Stimulated activated naive CD4-positive, alpha-beta T cell (primary cell): ENCODE results near the gene PRKCA.
"Not testable (repeated sequence)": the region's sequence is repeated elsewhere in the genome, so short reads cannot be mapped to it uniquely, and the experiment has no call there.

Experiments
- DNase-seq, 6 experiments: peaks; one replicate each; lab custom pipeline; 2025; lab: John Stamatoyannopoulos, UW

Gene PRKCA

DNA sequence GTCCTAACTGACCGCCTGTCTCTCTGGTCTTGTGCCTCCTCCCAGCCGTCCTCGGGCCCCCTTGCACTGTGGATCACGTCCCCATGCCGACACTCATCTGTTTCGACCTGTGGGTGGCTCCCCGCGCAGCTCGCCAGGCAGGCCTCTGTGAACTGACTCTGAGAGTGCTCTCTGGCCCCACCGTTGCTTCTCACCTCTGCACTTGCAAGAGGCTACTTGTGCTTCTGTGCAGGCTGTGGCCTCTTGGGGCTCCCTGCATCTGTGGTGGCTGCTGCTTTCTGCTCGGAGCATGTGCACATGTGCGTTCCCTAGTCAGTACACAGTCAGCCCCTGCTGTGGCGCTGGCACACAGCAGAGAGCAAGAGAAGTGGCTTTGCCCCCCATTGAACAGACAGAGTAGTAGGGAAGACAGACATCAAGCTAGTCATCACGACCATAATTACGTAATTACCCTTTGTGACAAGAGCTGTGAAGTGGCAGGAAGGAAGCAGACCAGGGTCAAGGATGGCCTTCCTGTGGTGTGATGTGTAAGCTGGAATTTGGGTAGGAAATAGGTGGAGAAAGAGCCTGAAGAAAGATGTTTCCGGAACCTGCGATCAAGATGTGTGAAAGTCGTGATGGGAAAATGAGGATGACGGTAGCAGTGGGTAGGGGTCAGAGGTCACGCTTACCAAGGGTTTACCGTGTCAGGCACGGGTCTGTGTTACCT, 276.5 kb downstream of the PRKCA start:
- DNase-seq: no peak

- DNase-seq: no peak
Observed at GRCh38 chr17:66579556-66579955, 277.1 kb downstream of the PRKCA start.

GRCh38 chr17:66580184-66580955, 278.0 kb downstream of the PRKCA start:
- no peak for DNase-seq

DNA sequence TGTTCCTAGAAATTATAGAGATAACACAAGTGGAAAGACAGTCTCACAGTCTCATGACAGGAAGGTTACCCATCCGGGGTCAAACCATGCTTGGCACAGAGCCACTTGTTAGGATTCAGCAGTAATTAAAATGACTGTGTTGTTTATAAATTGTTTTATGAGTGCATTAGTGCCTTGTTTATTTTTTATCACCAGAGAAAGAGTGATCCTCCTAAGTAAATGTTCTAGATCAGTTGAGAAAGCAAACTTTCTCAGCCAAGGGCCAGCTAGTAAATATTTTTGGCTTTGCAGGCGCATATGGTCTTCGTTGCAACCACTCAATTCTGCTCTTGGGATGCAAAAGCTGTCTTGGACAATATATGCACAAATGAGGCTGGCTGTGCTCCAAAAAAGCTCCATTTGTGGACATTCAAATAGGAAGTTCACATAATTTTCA, 278.6 kb downstream of the PRKCA start:
- no peak for DNase-seq

DNA sequence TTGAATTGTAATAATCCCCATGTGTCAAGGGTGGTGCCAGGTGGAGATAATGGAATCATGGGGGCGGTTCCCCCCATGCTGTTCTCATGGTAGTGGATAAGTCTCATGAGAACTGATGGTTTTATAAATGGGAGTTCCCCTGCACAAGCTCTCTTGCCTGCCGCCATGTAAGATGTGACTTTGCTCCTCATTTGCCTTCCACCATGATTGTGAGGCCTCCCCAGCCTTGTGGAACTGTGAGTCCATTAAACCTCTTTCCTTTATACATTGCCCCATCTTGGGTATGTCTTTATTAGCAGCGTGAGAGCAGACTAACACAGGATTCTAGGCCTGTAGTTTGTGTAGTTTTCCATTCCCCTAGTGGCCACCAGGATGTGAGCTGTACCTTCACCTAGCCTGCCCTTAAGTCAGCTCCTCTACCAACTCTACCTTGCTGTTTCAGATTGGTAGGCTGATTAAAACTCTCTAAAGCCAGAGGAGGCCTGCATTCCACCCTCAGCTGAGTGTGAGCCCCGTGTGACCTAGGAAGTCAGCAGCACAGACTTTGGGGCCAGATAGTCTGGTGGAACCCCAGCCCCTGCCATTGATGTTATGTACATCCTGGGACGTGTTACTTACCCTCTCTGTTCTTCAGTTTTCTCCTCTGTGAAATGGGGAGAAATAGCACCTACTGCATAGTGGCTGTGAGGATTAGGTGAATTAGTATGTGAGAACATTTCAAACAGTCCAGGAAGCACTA, 280.1 kb downstream of the PRKCA start:
- DNase-seq: no peak

DNA sequence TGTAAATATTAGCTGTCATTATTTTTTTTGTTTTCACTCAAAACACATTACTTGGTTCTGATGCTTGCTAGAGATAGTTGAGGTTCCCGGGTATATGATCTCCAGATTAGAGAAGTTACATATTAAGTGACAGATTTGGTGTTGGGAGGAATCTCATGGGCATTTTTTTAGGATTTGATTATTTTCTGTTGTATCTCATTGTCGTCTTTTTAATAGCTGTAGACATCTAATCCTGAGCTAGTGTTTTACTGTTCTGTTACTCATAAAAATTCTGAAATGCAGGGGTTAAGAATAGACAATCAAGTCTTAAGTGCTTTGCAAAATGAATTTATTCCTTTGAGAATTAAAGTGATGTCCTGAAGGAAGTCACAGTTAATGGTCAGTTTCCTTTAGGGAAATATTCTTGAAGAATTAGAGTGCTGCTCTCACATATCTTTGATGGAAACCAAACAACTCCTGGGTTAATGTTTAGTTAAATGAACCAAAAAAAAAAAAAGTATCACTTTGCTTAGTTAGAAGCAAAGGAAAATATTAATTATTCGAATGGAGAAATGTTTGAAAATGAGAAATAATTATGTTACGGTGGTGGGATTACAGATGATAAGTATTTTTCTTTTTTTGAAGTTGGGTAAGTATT, 280.8 kb downstream of the PRKCA start:
- no peak for DNase-seq

DNA sequence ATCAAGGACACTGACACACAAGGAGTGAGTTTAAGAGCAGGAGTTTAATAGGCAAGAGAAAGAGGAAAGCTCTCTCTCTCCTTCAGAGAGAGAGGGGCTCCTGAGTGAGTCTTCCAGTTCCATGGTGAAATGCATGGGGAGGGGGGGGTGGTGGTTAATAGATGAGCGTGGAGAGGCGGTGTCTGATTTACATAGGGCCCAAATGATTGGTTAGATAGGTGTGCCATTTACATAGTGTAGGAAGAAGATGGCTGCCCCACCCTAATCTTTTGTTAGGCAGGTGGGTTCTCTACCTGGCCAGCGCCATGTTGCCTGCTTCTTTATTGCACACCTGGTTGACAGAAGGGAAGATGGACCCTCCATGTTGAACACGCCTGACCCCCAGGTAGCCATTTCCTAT, 282.5 kb downstream of the PRKCA start:
- no peak for DNase-seq

DNA sequence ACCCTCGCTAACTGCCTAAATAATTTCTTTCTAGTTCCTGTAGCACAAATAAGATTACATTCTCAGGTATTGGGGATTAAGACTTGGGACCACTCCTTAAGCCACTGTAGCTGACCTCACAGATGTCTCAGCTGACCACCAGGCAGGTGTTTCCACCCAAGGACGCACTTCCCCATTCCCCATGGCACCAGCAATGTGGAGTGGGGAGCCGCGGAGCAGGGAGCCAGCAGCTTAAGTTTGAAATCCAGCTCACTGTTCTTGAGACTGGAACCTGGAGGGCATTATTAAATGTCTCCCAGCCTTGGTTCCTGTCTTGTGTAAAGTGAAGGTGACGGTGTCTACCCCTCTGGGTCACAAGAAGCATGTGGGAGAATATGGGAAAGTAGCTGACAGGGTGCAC, 283.1 kb downstream of the PRKCA start:
- no peak for DNase-seq

- no peak for DNase-seq
Observed at GRCh38 chr17:66589892-66590291, 287.5 kb downstream of the PRKCA start.

GRCh38 chr17:66593116-66593515, 290.7 kb downstream of the PRKCA start:
- DNase-seq: no peak

GRCh38 chr17:66595893-66596292, 293.5 kb downstream of the PRKCA start:
- DNase-seq: no peak

DNA sequence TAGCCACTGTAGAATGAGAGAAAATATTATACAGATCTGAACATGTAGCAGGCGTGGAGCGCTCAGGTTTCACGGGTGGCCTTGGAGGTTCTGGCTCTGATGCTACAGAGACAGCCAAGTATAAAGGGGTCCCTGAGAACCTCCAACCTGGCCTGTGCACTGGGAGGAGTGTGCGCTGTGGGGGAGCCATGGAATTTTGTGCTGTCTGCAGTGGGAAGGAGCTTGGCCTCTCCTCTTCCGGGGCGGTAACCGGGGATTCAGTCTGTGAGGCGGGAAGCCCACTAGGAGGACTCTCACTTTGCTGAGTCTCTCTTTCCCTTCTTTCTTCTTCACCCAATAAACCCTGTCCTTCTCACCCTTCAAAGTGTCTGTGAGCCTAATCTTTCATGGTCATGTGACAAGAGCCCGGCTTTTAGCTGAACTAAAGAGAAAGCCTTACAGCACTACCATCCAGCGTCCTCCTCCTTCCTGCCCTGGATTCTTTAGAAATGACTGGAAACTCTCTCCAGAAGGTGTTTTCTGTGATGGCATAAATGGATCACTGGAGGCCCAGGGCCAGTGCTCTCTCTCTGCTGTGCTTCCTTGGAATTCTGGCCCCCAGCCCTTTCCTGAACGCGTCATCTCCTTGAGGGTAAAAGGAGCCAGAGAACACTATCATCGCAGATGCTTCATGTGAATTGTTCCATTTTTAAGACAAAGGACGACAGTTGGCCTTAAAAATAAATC, 300.4 kb downstream of the PRKCA start:
- DNase-seq: no peak

DNA sequence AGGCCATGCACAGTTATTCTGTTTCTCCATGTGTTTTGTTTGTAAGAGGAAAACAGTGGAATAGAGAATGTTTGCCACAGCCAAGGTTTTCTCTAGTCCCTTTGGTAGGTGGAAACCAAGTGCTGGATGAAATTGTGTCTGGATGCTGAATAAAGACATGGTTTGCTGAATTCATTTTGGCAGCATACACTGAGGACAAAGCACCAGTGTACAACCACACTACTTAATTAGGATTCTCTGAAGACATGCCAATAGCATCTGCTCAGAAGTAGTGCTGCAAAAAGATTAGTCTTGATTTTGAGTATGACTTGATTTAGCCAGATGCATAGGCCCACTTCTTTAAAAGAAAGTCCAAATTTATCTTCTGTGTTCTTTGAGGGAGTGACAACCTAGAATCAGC, 302.0 kb downstream of the PRKCA start:
- DNase-seq: no peak

DNA sequence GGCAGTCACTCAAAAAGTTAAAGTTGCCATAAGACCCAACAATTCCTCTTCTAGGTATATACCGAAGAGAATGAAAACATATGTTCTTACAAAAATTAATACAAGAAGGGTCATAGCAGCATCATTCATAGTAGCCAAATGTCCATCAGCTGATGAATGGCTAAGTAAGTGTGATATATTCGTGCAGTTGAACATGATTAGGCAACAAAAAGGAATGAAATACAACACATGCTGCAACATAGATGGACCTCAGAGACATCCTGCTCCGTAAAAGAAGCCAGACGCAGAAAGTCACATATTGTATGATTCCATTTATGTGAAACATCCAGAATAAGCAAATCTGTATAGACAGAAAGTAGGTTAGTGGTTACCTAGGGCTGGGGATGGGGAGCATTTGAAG, 303.1 kb downstream of the PRKCA start:
- DNase-seq: no peak

DNA sequence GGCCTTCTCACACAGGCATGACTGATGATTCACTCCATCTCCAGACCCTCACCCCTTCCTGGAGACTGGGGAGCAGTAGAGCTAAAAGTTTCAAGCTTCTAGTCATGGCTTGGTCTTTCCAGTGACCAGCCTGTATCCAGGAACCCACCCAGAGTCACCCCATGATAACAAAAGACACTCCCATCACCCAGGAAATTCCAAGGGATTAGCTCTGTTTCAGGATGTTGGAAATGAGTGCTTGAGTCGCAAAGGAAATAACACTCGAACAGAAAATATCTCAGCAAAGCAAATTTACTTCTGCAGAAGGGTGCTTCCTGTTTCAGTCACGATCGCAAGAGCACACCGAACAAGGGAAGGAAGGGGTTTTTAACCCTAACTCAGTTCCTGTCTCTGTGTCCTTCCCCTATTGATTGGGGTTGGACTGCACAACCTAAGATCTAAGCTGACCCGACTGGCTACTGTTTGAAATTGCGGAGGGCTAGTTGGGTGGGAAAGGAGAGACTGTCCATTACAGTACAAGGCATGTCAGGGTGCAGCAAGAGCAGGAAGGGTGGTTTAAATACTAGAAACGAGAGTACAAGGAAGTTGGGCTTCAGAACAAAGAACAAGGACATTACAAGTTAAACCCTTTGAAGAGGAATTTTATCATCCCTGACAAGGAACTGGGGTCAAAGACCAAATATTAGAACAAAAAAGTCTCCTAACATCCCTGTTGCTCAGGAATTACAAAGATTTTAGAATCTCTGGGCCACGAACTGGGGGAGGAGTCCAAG, 308.1 kb downstream of the PRKCA start:
- no peak for DNase-seq

DNA sequence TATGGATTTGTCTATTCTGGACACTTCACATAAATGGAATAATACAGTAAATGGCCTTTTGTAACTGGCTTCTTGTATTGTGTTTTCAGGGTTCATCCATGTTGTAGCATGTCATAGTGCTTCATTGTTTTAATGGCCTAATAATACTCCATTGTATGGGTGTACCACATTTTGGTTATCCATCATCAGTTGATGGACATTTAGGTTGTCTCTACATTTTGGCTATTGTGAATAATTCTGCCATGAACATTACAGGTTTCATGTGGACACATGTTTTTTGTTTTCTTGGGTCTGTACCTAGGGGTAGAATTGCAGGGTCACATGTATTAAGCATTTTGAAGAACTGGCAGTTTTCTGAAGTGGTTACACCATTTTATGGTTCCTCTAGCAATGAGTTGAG, 309.0 kb downstream of the PRKCA start:
- no peak for DNase-seq

- DNase-seq: no peak
Observed at GRCh38 chr17:66612993-66613392, 310.6 kb downstream of the PRKCA start.

DNA sequence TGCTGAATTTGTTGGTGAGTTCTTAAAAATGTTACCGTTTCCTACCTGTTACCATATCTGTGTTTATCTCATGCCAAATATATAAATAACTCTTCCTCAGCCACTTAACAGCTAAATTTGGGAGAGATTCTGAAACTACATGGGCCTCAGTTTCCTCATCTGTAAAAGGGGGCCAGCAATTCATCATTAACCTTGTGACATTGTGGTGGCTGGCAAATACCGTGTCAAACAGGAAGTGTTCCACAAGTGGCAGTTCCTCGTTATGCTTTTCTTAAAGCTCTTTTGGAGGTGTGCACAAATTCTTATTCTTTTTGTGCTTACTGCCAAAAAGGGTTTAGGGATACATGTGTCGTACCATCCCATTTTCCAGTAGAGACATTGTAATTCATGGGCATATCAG, 312.1 kb downstream of the PRKCA start:
- no peak for DNase-seq

- no peak for DNase-seq
Observed at GRCh38 chr17:66619206-66619605, 316.8 kb downstream of the PRKCA start.

- no peak for DNase-seq
Observed at GRCh38 chr17:66620528-66620927, 318.1 kb downstream of the PRKCA start.

DNA sequence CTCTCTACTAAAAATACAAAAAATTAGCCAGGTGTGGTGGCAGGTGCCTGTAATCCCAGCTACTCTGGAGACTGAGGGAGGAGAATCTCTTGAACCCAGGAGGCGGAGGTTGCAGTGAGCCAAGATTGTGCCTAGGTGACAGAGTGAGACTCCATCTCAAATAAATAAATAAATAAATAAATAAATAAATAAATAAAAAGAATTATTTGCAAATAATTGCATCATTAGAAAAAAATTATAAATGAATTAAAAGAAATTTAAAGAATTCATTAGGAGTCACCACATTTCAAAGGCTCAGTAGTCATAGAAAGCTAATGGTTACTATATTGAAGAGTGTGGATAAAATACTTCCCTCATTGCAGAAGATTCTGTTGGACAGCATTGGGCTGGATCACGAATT, 322.2 kb downstream of the PRKCA start:
- DNase-seq: not testable (repeated sequence)
